Caco-2 (cell line): ENCODE results near the gene DAGLB. TPM values are rescaled to one million over a fixed set of nuclear protein-coding genes. Genes with fewer than 3 reads are reported as not detected.

ENCODE experiments used
- BruUV-seq: library from RNA; stranded (reverse); fragments of 400-500 nt; replicated peaks from 2 replicates; lab custom pipeline; 2021; lab: Mats Ljungman, UMichigan
- CTCF ChIA-PET: fragments of 300-600 bp; sonication (Branson Sonifier 250); formaldehyde crosslinking; loops from one replicate; lab custom pipeline; 2022; ENCODE audit warnings: antibody characterized with exemption; lab: Charles Lee
- POLR2A ChIA-PET: fragments of 300-600 bp; sonication (Branson Sonifier 250); formaldehyde crosslinking; loops from one replicate; lab custom pipeline; 2022; ENCODE audit warnings: antibody characterized with exemption; lab: Charles Lee
- DNase-seq, 2 experiments: peaks; one replicate each; pipeline versions ENCODE4 v3.0.0 to v3.0.0-alpha.2; 2020 to 2022
- H3K27me3 ChIP-seq: replicated peaks from 2 replicates; pipeline ENCODE4 v1.6.0; 2011; ENCODE audit warnings: low read length; ENCODE audit not compliant: control insufficient read depth, insufficient read depth
- H3K36me3 ChIP-seq: 2 replicates; pipeline ENCODE4 v1.5.1; 2011; ENCODE audit warnings: low read length; ENCODE audit not compliant: control insufficient read depth, insufficient read depth
- H3K4me1 ChIP-seq: fragments of 250-450 bp; sonication (Bioruptor Pico); 2 replicates; pipeline ENCODE4 v1.5.1; 2020; ENCODE audit warnings: mild to moderate bottlenecking
- H3K4me3 ChIP-seq: 2 replicates; pipeline ENCODE4 v1.5.1; 2011; ENCODE audit warnings: low read depth, mild to moderate bottlenecking, control low read depth, low read length
- H3K9me3 ChIP-seq: fragments of 250-450 bp; sonication (Bioruptor Pico); 2 replicates; pipeline ENCODE4 v1.5.1; 2020; ENCODE audit warnings: mild to moderate bottlenecking, moderate library complexity
- H3K27ac Mint-ChIP-seq: one replicate; pipeline ENCODE4 v1.8.0; 2022; ENCODE audit warnings: mixed read lengths; ENCODE audit not compliant: unreplicated experiment
- H3K27me3 Mint-ChIP-seq: one replicate; pipeline ENCODE4 v1.8.0; 2022; ENCODE audit warnings: mixed read lengths; ENCODE audit not compliant: insufficient read depth, unreplicated experiment
- H3K36me3 Mint-ChIP-seq: one replicate; pipeline ENCODE4 v1.8.0; 2022; ENCODE audit warnings: mild to moderate bottlenecking, mixed read lengths; ENCODE audit not compliant: insufficient read depth, unreplicated experiment
- H3K4me1 Mint-ChIP-seq: one replicate; pipeline ENCODE4 v1.8.0; 2022; ENCODE audit warnings: low read depth, mixed read lengths; ENCODE audit not compliant: unreplicated experiment
- H3K4me3 Mint-ChIP-seq: one replicate; pipeline ENCODE4 v1.8.0; 2022; ENCODE audit warnings: mild to moderate bottlenecking, moderate library complexity, mixed read lengths; ENCODE audit not compliant: unreplicated experiment
- H3K9me3 Mint-ChIP-seq: one replicate; pipeline ENCODE4 v1.8.0; 2022; ENCODE audit warnings: mixed read lengths; ENCODE audit not compliant: unreplicated experiment
- intact Hi-C: fragments of 100-400 bp; cut with micrococcal nuclease; formaldehyde crosslinking; loops from one replicate; pipeline ENCODE4 v1.10.0; 2022; ENCODE audit not compliant: unreplicated experiment
- total RNA-seq: library from RNA; stranded (reverse); gene quantifications from 2 replicates; pipeline ENCODE4 v1.2.3, GENCODE V29; 2022
- TF ChIP-seq, protein P1 (sequence below), 2 experiments: fragments of 200-600 bp in 1 of 2; IDR thresholded peaks; 1 replicate in 1 of 2; 2 replicates in 1 of 2; pipeline versions ENCODE4 v1.5.1 to v1.8.0; 2011 to 2022; ENCODE audit warnings: antibody characterized with exemption in 1 of 2, control low read depth in 1 of 2, inconsistent platforms in 1 of 2, low read depth in 1 of 2, low read length in 1 of 2, mild to moderate bottlenecking in 1 of 2, moderate library complexity in 1 of 2; ENCODE audit not compliant: insufficient read depth in 1 of 2, severe bottlenecking in 1 of 2, unreplicated experiment in 1 of 2

DAGLB gene
- total RNA-seq, 1 experiment from 2014 or later = 25.8 TPM

DNA sequence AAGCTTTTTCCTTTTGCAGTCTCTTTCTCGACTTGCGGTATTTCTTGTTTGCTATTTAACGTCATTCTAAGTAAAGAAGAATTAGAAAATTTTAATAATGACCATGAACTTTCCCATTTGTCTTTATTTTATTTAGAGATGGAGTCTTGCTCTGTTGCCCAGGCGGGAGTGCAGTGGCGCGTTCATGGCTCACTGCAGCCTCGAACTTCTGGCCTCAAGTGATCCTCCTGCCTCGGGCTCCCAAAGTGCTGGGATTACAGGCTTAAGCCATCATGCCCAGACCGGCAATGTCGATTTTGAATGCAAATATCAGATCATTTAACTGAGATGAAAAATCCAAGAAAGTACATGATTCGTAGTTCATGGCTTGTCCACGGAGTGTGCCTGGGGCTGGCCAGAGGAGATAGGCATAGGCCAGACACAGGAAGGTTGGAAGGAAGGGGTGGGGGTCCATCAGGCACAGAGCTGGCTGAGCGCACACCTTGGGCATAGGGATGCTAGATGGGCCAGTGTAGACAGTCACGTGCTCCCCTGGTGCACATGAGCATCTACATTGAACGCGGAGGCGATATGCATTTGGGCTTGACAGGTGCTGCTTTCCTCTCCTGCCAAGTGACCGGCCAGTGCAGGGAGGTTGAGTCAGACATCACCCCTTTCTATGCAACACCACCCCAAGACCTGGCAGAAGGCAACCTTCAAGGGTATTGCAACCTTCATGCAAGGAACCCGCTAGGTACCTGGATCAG lies 38.9 kb upstream of the DAGLB start:
- Histone ChIP-seq H3K4me3 (no peak overlapping the region), H3K4me1 (peaks cover 19% of the 10 kb centered on the region), H3K9me3 (no peaks in the 10 kb centered on the region), H3K36me3 (no peaks in the 10 kb centered on the region), H3K27me3 (no peaks in the 10 kb centered on the region)
- Mint-ChIP-seq H3K36me3 (peaks cover 23% of the 10 kb centered on the region), H3K4me1 (peaks cover under 1% of the 10 kb centered on the region), H3K27me3 (no peaks in the 10 kb centered on the region), H3K4me3 (no peak overlapping the region), H3K9me3 (no peaks in the 10 kb centered on the region), H3K27ac (no peak overlapping the region)
- CTCF ChIA-PET = no interaction called here
- POLR2A ChIA-PET = no interaction called here
- BruUV-seq = no TSS peak
- intact Hi-C loops = no loop called here
- no peak for DNase-seq
- TF ChIP-seq, protein P1, sequence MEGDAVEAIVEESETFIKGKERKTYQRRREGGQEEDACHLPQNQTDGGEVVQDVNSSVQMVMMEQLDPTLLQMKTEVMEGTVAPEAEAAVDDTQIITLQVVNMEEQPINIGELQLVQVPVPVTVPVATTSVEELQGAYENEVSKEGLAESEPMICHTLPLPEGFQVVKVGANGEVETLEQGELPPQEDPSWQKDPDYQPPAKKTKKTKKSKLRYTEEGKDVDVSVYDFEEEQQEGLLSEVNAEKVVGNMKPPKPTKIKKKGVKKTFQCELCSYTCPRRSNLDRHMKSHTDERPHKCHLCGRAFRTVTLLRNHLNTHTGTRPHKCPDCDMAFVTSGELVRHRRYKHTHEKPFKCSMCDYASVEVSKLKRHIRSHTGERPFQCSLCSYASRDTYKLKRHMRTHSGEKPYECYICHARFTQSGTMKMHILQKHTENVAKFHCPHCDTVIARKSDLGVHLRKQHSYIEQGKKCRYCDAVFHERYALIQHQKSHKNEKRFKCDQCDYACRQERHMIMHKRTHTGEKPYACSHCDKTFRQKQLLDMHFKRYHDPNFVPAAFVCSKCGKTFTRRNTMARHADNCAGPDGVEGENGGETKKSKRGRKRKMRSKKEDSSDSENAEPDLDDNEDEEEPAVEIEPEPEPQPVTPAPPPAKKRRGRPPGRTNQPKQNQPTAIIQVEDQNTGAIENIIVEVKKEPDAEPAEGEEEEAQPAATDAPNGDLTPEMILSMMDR (IDR thresholded peaks at IDR 0.05; ENCODE audit: insufficient read depth in 1 of 2, low read depth in 1 of 2, low read length in 1 of 2, severe bottlenecking in 1 of 2, unreplicated experiment in 1 of 2) = no peak

DNA sequence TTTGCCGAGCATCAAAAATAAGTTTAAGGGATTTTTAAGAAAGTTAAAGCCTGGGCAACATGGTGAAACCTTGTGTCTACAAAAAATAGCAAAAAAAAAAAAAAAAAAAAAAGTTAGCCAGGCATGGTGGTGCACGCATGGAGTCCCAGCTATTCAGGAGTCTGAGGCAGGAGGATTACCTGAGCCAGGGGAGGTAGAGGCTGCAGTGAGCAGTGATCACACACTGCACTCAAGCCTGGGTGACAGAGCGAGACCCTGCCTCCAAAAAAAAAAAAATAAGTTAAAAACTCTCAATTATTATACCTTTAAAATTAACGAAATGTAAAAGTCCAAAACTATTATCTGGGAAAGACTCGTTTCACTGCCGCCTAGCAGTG lies 35.0 kb upstream of the DAGLB start:
- ChIA-PET CTCF (no interaction called here), POLR2A (no interaction called here)

DNA sequence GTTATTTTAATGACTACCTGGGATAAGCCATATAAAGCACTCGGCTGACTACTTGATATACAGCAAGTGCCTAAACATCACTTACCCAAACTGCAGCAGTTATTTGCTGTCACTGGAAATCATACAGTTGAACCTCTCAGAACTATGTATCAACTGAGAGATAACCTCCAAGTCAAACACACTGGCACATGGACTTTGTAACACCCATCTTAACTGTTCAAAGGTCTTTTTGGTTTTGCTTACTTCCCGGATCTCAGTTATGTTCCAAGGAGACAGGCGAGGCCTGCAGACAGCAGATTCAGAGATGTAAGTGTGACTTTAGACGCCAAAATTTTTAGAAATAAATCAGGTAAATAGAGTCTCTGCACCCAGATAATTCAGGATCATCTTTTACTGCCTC lies 34.6 kb upstream of the DAGLB start:
- intact Hi-C loops = no loop called here
- Histone ChIP-seq H3K9me3 (no peaks in the 10 kb centered on the region), H3K4me1 (peaks cover 42% of the 10 kb centered on the region), H3K4me3 (peak overlapping the region; percentile 82), H3K27me3 (no peaks in the 10 kb centered on the region), H3K36me3 (no peaks in the 10 kb centered on the region; the same call in 1 of the 2 replicates)
- Mint-ChIP-seq H3K36me3 (peaks cover 62% of the 10 kb centered on the region), H3K9me3 (no peaks in the 10 kb centered on the region), H3K27ac (peak overlapping the region; percentile 86), H3K27me3 (no peaks in the 10 kb centered on the region), H3K4me3 (peak overlapping the region; percentile 92), H3K4me1 (peaks cover 17% of the 10 kb centered on the region)
- DNase-seq = peak in 1 of 2 experiments; percentile 64
- CTCF ChIA-PET = no interaction called here
- POLR2A ChIA-PET = no interaction called here
- TF ChIP-seq, protein P1 (IDR thresholded peaks at IDR 0.05; ENCODE audit: insufficient read depth in 1 of 2, low read depth in 1 of 2, low read length in 1 of 2, severe bottlenecking in 1 of 2, unreplicated experiment in 1 of 2) = no peak
- TSS peak; percentile 44 for BruUV-seq

More for the DNA sequence above, 35.0 kb upstream of the DAGLB start:
- Mint-ChIP-seq H3K9me3 (no peaks in the 10 kb centered on the region), H3K27ac (peak overlapping the region; percentile 86), H3K4me1 (peaks cover 17% of the 10 kb centered on the region), H3K4me3 (peak overlapping the region; percentile 92), H3K36me3 (peaks cover 58% of the 10 kb centered on the region), H3K27me3 (no peaks in the 10 kb centered on the region)
- DNase-seq = no peak
- Histone ChIP-seq H3K27me3 (no peaks in the 10 kb centered on the region), H3K36me3 (no peaks in the 10 kb centered on the region; the same call in 1 of the 2 replicates), H3K4me3 (peak overlapping the region; percentile 82), H3K4me1 (peaks cover 38% of the 10 kb centered on the region), H3K9me3 (no peaks in the 10 kb centered on the region)
- TF ChIP-seq, protein P1 (IDR thresholded peaks at IDR 0.05; ENCODE audit: insufficient read depth in 1 of 2, low read depth in 1 of 2, low read length in 1 of 2, severe bottlenecking in 1 of 2, unreplicated experiment in 1 of 2) = no peak
- no TSS peak for BruUV-seq
- intact Hi-C loops = no loop called here
